Central memory CD4-positive, alpha-beta T cell (primary cell): ENCODE results near the gene NRSN2.
"Not testable (repeated sequence)": the region's sequence is repeated elsewhere in the genome, so short reads cannot be mapped to it uniquely, and the experiment has no call there.

Experiments used
- DNase-seq: peaks from one replicate; pipeline ENCODE4 v3.0.0; 2022

NRSN2 gene

DNA sequence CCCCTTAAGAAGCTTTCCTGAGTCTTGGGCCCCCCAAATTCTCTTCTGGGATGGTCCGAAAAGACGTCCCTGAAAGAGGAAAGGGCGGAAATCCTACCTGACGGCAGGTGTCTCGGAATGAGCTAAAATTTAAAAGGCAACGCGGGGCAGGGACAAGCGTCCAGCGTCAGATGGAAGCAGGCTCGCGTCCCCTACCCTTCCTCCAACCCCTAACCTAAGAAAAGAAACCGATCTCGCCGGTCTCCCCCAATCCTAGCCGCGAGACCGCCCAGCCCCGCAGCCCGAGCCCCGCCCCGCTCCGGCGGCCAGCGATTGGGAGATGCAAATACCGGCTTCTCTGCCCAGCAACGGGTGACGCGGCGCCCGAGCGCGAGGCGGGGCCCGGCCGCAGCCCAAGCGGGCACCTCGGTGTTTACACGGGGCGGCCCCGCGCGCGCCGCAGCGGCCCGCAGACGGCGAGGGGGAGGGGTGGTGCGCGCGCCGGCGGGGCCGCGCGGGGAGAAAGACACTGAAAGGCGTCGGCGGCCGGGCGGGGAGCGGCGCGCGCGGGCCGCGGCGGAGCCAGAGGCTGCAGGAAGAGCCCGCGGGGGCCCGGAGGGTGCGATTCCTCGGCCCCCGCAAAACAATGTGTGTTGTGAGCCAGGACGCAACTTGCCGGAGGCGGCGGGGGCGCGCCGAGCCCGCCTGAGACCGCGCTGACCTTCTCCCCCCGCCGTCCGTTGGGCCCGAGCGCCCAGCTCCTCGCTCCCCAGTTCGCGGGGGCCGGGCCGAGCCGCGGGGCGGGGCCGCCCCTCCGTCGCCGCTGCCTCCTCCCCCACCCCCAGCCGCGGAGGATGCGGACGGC is 21.6 kb upstream of the NRSN2 start, which contains the start of gene SOX12:
TSS of gene SOX12 (plus strand) at position 508 of the 844 bp plus-strand sequence. CDS start 373 bp downstream, outside the sequence.
- peak; percentile 92 for DNase-seq

DNA sequence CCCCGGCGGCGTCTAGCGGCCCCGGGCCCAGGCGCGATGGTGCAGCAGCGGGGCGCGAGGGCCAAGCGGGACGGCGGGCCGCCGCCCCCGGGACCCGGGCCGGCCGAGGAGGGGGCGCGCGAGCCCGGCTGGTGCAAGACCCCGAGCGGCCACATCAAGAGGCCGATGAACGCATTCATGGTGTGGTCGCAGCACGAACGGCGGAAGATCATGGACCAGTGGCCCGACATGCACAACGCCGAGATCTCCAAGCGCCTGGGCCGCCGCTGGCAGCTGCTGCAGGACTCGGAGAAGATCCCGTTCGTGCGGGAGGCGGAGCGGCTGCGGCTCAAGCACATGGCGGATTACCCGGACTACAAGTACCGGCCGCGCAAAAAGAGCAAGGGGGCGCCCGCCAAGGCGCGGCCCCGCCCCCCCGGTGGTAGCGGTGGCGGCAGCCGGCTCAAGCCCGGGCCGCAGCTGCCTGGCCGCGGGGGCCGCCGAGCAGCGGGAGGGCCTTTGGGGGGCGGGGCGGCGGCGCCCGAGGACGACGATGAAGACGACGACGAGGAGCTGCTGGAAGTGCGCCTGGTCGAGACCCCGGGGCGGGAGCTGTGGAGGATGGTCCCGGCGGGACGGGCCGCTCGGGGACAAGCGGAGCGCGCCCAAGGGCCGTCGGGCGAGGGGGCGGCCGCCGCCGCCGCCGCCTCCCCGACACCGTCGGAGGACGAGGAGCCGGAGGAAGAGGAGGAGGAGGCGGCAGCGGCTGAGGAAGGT is 20.8 kb upstream of the NRSN2 start:
- peak; percentile 31 for DNase-seq

DNA sequence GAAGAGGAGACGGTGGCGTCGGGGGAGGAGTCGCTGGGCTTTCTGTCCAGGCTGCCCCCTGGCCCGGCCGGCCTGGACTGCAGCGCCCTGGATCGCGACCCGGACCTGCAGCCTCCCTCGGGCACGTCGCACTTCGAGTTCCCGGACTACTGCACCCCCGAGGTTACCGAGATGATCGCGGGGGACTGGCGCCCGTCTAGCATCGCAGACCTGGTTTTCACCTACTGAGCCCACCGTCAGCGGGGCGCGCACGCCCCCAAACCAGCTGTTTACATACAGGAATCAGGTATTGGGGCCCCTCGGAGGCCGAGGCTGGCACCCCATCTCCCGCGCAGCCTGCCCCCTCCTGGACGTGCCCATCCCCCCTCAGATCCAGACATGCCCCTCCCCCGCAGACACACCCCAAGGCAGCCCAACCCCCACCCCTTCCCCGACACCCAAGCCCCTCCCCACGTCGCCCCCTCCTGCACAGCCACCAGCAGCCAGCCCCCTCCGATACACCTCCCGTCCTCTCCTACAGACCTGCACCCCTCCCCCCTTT is 20.2 kb upstream of the NRSN2 start:
- DNase-seq: peak; percentile 9

DNA sequence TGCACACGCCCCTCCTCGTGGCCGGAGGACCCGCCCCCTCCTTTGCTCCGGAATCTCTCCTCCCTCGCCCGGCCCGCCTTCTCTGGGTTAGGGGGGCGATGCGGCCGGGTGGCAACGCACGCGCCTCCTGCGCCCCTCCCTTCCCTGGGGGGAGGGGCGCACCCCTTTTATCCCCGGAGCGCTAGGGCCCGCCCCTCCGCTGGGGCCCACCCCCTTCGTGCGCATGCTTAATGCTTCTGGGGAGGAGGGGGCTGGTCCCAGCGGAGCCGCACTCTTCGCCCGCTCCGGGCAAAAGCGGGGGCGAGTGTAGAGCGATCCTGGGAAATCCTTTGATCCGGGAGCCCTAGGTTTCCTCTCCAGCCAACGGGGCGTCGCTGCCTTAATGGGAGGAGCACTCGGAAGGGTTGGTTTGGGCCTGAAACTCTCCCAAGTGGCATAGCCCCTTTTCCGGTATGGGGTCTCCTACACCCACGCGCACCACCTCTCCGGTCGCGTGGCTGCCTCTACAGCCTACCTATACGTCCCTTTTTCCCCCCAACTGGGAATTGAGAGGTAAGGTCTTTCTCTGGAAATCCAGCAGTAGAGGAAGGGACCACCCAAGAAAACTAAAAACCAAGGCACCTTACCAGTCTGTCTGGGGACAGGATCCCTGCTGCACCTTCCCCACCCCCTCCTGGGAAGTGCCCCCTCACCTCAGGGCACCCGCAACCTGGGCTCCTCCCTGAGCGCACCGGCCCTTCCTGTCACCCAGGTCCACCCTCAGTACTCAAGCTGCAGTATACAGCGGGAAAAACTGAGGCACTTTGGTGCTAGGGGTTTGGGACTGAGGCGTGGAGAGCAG is 19.5 kb upstream of the NRSN2 start:
- peak; percentile 66 for DNase-seq

DNA sequence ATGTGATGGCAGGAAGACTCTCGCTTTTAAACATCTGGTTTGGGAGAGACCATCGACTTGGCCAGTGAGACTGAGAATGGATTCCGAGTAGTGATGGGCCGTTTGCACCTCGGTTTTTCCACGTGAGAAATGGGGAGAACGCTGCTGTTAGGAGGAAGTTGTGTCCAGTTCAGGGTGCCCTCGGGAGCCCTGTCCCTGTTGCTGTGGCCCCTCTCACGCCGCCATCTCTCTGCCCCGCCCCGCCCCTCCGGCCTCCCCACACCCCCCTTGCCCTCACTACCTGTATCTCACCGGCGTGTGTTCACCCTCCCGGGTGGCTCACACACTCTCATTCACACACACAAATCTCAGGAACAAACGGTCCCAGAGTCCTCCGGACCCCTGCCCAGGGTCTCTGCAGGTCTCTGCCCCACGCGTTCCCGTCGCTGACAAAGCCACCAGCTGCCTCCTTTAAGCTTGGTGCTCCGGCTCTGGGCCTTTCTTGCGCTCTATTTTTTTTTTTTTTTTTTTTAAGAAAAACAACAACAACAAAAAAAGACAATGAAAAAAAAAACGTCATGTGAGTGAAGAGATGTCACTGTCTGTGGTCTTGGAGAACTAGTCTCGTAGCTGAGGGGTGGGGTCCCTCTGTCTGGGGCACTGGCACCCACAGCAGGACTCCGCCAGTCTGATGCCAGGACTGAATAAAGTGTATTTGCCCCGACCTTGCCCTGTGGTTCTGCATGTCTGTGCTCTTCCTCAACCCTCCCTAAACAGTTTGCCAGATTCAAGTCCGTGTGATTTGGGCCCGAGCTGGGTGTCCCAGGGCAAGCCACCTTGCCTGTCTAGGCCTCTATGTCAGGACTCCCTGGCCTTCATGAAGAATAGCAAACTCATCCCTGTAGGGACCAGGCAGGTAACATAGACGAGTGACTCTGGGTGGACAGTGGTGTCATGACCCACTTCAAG is 18.6 kb upstream of the NRSN2 start:
- DNase-seq: no peak

DNA sequence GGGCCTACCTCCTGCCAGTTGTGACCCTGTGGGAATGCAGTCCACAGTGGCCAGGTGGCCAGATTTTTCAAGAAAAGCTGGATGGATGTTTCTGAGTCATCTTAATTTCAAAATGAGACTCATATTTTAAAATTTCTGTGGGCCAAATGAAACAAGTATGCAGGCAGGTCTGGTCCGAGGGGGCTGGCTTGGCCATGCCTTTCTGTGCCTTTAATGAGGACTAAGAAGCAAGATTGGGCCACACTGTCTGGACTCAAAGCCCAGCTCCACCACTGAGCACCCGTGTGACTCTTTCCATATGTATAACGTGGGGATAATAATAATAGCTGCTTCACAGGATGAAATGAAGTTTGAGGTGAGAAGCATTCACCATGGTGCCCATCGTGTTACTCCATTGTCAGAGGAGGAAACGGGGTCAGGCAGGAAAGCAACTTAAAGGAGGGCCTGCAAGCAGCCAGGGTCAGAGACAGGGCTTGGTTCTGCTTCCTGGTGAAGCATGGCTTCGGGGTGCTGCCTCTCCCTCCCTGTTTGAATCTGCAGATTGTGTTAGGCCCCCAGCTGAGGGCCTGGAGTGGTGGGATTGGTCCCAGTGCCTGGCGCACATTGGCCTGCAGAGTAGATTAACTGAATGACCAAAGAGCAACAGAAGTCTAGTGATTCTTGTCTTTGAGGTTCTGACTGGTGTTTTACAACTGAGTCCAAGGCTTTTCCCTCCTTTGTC is 17.8 kb upstream of the NRSN2 start:
- DNase-seq: no peak

DNA sequence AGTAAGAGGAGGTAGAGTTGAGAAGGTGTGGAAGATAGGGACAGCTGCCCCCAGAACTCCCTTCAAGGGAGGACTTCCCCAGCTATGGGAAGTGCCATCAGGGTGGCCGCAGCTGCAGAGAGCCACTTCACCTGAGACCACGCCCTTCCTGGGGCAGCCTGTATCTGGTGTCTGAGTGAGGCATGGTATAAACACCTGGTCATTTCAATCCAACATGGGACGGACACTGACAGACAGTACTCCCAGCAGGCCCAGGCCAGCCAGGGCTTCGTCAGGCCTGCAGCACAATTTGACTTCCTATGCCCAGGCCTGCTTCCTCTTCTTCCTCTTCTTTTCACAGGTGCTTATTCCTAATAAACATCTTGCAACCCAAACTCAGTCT is 17.1 kb upstream of the NRSN2 start:
- no peak for DNase-seq

DNA sequence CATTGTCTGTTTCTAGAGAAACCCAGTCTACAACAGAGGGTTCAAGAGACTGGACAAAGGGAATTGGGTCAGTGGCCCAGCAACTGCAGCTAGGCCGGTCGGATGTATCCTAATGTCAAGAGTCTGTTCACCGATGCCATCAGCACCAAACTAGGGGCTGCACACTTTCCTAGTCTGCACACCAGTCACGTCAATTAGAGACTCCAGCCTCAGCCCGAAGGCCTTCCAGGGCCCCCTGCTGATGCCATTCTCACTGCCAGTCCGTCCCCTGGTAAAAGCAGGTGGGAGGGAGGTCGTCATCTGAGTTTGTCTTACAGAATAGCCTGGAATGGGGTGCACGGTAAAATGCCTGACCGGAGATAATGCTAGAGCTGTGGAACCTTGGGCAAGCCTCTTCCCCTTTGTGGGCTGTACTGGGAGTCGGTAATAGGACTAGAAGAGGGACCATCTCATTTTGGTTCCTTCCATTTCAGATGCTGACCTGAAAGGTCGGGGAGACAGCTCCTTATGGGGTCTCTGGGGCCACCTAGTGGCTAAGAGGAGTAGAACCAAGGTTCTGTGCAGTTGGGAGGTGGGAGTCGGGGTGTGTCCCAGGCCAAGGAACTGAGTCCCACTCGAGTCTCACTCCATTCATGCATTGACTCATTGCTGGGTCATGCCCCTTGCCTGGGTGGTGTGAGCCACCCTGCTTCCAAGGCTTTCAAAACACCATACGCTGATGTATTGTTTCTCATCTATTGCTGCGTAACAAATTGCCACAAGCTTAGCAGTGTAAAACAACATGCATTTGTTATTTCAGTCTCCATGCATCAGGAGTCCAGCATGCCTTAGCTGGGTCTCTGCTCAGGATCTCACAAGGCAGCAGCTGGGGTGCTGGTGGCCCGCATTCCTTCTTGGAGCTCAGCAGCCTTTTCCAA is 16.4 kb upstream of the NRSN2 start:
- peak; percentile 58 for DNase-seq

DNA sequence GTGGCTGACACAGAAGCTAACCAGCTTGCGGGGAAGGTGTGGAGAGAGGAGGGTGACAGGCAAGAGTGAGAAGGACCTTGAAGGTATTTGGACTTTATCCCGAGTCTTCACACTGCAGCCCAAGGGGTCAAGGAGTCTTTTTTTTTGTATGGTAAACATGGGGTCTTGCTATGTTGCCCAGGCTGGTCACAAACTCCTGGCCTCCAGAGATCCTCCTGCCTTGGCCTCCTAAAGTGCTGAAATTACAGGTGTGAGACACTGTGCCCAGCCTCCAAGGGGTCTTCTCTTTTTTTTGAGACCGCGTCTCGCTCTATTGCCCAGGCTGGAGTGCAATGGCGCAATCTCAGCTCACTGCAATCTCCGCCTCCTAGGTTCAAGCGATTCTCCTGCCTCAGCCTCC is 12.3 kb upstream of the NRSN2 start:
- no peak for DNase-seq

DNA sequence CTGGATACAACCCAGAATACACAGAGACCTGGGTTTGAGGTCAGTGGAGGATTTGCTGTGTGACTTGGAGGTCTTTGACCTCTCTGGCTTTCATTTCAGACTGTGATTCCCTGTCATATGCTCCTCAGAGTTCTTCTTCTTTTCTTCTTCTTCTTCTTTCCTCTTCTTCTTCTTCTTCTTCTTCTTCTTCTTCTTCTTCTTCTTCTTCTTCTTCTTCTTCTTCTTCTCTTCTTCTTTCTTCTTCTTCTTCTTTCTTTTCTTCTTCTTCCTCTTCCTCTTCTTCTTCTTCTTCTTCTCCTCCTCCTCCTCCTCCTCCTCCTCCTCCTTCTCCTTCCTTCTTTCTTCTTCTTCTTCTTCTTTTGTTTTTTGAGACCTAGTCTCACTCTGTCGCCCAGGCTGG is 10.9 kb upstream of the NRSN2 start:
- not testable (repeated sequence) for DNase-seq

DNA sequence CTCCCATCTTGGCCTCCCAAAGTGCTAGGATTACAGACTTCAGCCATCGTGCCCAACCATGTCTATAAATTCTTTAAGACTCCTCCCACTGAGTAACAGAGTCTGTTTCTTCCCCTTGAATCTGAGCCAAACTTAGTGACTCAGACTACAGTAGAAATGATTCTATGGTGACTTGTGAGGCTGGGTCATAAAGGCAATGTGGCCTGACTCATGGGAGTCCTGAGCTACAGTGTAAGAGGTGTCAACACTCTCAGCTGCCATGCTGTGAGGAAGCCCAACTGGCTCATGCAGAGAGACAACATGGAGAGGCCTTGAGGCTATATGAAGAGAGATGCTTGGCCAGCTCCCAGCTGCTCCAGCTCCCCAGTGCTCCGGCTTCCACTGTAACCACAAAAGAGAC is 5.2 kb upstream of the NRSN2 start:
- no peak for DNase-seq

DNA sequence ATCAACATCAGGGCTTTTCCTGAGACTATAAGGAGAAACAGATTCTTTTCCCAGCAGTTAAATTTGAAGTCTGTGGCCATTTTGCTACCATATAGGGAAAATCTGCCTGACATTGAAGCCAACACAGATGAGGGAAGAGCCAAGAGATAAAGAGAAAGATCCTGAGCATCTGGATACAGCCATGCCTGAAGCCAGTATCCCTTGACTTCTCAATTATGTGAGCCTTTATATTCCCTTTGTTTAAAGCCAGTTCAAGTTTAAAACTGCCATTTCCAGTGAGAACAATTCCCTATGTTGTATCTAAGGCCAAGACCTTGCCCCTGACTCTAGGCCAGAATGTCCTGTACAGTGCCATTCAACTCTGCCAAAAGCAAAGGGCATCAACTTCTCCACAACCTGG is 3.8 kb upstream of the NRSN2 start:
- DNase-seq: no peak

DNA sequence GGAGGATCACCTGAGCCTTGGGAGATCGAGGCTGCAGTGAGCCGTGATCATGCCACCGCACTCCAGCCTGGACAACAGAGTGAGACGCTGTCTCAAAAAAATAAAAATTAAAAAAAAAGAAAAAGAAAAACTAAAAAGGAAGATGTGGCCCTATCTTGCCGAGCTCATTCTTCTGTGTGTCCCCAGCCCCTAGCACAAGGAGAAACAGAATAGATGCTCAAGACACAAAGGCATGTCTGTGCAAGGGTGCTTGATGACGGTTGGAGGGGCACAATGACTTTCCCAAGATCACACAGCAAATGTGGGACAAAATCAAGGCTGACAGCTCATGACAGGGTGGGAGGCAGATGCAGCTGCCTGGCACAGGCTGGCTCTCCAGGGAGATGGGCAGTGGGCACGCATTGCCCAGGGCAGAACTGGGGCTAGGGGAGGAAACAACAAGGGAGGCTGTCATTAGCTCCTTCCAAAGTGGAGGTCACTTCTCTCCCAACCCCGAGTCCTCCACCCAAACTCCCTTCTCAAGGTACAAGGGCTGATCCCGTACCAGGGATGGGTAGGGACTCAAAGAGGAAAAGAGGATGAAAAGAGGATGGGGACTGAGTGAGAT is 775 bp upstream of the NRSN2 start:
- DNase-seq: no peak

DNA sequence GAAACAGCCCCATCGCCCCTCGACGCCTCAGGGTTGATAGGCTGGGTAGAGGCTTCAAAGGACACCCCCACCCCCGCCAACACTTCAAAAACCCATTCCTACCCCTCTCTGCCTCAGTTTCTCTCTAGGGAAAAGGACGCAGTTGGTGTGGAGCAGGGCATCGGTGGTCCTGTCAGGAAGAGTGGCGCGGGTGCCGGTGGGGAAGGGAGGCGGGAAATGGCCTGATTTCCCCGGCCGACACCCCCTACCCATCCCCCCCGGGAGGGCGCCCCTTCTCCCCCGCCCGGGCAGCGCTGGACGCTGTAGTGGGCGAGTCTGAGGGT is 367 bp downstream of the NRSN2 start:
- no peak for DNase-seq

DNA sequence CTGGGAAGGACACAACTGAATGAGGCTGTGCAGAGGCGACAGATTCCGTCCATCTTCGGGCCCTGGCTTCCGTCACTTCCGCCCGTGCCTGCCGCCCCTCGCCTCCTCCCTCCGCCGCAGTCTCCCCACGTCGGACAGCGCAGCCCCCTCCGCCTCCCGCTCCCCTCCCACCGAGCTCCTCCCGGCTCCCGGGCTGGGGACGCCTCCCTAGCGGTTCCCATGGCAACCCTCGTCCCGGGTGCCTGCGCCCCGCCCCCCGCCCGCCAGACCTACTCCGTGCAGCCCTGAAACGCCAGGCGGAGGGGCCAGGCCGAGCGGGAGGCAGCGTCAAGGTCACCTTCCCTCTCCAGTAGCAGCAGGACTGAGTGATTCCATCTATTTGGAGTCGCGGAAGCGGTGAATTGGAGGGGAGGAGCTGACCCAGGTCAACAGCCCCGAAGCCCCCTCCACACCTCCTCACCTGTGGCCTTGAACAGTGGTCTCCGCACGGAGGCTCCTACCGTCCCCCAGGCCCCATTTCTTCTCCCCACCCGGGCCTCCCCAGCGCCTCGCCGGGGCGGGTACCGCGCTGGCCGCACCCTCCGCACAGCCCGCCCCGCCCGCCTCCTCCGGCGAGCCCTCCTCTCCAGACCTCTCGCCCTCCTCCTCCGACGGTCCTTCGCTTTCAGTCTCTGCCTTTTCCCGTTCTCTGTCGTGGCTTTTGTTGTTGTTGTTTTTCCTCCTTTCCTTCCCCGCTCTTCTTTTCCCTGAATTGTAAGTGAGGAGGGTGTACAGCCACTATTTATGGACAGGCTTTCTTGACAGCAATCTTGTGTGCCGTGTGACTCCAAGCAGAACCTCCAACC is 951 bp downstream of the NRSN2 start:
- DNase-seq: peak; percentile 31

DNA sequence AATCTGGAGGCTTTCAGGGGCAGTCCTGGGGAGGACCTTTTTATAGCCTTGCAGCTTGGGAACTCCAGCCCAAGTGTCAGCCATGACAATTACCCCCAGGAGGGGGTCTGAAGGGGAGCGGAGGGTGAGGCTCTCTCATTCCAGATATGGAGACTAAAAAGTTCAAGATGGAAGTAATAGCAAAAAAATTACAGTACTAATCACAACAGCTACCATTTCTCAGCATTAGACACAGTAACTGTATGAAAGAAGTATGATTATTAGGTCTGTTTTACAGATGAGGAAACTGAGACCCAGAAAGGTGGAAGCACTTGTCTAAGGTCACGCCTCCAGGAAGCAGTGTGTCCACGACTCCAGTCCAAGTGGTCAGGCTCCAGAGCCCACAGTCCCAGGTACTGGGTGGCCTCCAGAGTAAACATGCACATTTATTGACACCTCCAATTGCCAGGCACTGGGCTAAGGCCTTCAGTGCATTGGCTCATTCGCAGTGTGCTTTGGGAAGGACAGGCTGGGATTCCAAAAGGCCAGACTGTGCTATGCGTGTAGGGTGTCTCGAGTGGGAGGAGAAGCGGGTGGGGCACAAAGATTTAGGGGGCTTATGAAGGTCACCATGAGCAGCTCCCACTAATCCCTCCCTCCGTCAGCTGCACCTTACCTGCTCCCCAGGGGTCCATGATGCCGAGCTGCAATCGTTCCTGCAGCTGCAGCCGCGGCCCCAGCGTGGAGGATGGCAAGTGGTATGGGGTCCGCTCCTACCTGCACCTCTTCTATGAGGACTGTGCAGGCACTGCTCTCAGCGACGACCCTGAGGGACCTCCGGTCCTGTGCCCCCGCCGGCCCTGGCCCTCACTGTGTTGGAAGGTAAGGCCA is 2.3 kb downstream of the NRSN2 start:
- DNase-seq: no peak

DNA sequence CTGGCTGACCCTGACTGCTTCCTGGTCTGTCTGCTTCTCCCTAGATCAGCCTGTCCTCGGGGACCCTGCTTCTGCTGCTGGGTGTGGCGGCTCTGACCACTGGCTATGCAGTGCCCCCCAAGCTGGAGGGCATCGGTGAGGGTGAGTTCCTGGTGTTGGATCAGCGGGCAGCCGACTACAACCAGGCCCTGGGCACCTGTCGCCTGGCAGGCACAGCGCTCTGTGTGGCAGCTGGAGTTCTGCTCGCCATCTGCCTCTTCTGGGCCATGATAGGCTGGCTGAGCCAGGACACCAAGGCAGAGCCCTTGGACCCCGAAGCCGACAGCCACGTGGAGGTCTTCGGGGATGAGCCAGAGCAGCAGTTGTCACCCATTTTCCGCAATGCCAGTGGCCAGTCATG is 6.3 kb downstream of the NRSN2 start:
- DNase-seq: no peak
